Mesodermal cell (in vitro differentiated cells): Measurements from ENCODE around the gene RAD18.

ENCODE experiments used
- H3K27ac ChIP-seq: 2 replicates; pipeline ENCODE4 v1.7.0; 2013; ENCODE audit warnings: mild to moderate bottlenecking, low read depth, low read length, moderate library complexity; ENCODE audit not compliant: severe bottlenecking
- H3K36me3 ChIP-seq: 2 replicates; pipeline ENCODE4 v1.7.1; 2013; ENCODE audit warnings: mild to moderate bottlenecking, low read length, moderate library complexity; ENCODE audit not compliant: control insufficient read depth, insufficient read depth
- H3K4me1 ChIP-seq: one replicate; pipeline ENCODE4 v1.7.1; 2013; ENCODE audit warnings: mild to moderate bottlenecking, low read length; ENCODE audit not compliant: insufficient read depth, control insufficient read depth, poor library complexity, severe bottlenecking
- H3K4me3 ChIP-seq: 2 replicates; pipeline ENCODE4 v1.7.0; 2013; ENCODE audit warnings: low read length, control low read depth, mild to moderate bottlenecking; ENCODE audit not compliant: insufficient read depth, poor library complexity, severe bottlenecking; ENCODE audit errors: extremely low read depth
- H3K9me3 ChIP-seq: 2 replicates; pipeline ENCODE4 v1.7.1; 2013; ENCODE audit warnings: mild to moderate bottlenecking, low read length, moderate library complexity; ENCODE audit not compliant: control insufficient read depth
- WGBS, 2 experiments: methylation state at CpG; one replicate each; pipeline ENCODE4 v1.1.5; 2013; ENCODE audit warnings: missing lambda C conversion rate in 2 of 2; ENCODE audit not compliant: insufficient coverage in 2 of 2; 5-methylcytosine and 5-hydroxymethylcytosine counted together

The RAD18 gene

GRCh38 chr3:8882642-8883041, 80.6 kb downstream of the RAD18 start:
- Histone ChIP-seq H3K27ac (no peak overlapping the region), H3K4me1 (peaks cover 5% of the 10 kb centered on the region), H3K9me3 (peaks cover 10% of the 10 kb centered on the region), H3K4me3 (no peak overlapping the region), H3K36me3 (peaks cover 45% of the 10 kb centered on the region)
- 83 to 96% methylated on average over 1 to 3 of the region's 3 CpGs for WGBS, 2 experiments

DNA sequence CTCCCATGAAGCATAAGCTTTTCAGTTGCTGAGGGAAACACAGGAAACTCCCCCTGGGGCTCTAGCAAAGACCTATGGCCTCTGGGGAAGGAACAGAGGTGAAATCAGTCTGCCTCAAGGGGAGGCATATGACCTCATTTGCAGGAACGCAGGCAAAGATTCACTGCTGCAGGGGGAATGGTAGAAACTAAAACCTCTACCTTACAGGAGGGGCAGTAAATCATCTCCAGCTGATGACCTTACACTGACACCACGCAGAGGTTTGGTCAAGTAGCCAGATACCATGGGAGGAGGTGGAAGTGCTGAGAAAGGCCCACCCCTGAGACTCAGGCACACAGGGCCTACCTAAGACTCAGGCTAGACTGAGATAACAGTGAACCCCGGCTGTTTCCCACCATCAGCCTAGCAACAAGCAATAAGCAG, 81.1 kb downstream of the RAD18 start:
- H3K4me1 ChIP-seq: peaks cover 5% of the 10 kb centered on the region
- H3K4me3 ChIP-seq: no peak overlapping the region
- H3K36me3 ChIP-seq: peaks cover 49% of the 10 kb centered on the region
- no peak overlapping the region for H3K27ac ChIP-seq
- H3K9me3 ChIP-seq: peaks cover 10% of the 10 kb centered on the region
- 82% methylated on average over 2 of the region's 3 CpGs; no CpG with 5 or more reads in 1 of the 2 experiments for WGBS, 2 experiments

DNA sequence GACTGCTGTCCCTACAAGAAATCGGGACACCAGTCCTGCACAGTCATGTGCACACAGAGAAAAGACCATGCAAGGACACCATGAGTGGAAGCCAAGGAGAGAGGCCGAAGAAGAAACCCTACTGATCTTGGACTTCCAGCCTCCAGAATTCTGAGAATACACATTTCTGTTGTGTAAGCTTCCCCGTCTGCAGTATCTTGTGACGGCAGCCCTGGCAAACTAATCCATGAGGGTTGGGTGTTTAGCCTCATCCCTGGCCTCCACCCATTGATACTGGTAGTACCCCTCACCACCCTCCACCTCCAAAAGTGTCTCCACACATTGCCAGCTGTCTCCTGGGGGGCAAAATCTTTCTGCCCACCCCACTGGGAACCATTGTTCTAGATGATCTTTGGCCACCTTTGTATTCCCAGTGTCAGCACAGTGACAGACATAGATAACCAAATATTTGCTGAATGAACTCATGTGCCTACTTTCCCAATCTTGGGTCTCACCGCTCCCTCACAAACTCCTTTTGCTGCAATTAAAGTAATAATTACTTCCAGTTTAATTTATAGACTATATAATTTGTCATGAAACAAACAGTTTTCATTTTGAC, 83.8 kb downstream of the RAD18 start:
- Histone ChIP-seq H3K36me3 (peaks cover 51% of the 10 kb centered on the region), H3K27ac (no peak overlapping the region), H3K4me3 (no peak overlapping the region), H3K4me1 (no peaks in the 10 kb centered on the region), H3K9me3 (peaks cover 10% of the 10 kb centered on the region)
- WGBS, 2 experiments: 94% methylated on average over 4 of the region's 5 CpGs

GRCh38 chr3:8875836-8876235, 87.4 kb downstream of the RAD18 start:
- Histone ChIP-seq H3K36me3 (peaks cover 41% of the 10 kb centered on the region), H3K4me3 (no peak overlapping the region), H3K4me1 (no peaks in the 10 kb centered on the region), H3K27ac (no peak overlapping the region), H3K9me3 (no peaks in the 10 kb centered on the region)

- no peak overlapping the region for H3K4me3 ChIP-seq
- 93% methylated on average over 4 of the region's 5 CpGs; no CpG with 5 or more reads in 1 of the 2 experiments for WGBS, 2 experiments
- H3K27ac ChIP-seq: no peak overlapping the region
- H3K4me1 ChIP-seq: peaks cover 11% of the 10 kb centered on the region
- H3K36me3 ChIP-seq: peaks cover 20% of the 10 kb centered on the region
- H3K9me3 ChIP-seq: no peaks in the 10 kb centered on the region
Observed at GRCh38 chr3:8873740-8874139, 89.5 kb downstream of the RAD18 start.

DNA sequence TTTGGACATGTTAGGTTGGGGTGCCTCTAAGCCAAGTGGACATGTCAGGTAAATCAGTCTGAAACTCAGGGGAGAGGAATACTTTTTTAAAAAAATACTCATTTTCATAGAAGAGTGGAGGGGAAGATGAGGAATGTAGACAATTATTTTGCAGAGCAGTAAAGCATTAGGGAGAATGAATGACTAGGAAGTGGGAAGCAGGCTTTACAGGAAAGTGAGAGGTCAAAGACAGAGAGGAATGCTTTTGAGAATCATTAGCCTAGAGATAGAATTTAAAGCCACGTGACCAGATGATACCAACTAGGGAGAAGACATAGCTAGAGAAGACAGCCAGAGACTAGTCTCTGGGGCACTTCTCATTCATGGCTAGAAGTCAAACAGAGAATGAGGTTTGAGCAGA, 91.0 kb downstream of the RAD18 start:
- WGBS, 2 experiments: 67 to 80% methylated on average over 1 of the region's 1 CpG
- no peak overlapping the region for H3K27ac ChIP-seq

GRCh38 chr3:8871306-8871705, 92.0 kb downstream of the RAD18 start:
- H3K36me3 ChIP-seq: peaks cover 4% of the 10 kb centered on the region
- H3K4me1 ChIP-seq: peaks cover 11% of the 10 kb centered on the region
- H3K9me3 ChIP-seq: no peaks in the 10 kb centered on the region
- H3K4me3 ChIP-seq: no peak overlapping the region
- no peak overlapping the region for H3K27ac ChIP-seq
- WGBS, 2 experiments: 90 to 96% methylated on average over 3 of the region's 3 CpGs

More for the DNA sequence above, 91.0 kb downstream of the RAD18 start:
- Histone ChIP-seq H3K9me3 (no peaks in the 10 kb centered on the region), H3K36me3 (peaks cover 13% of the 10 kb centered on the region), H3K4me1 (peaks cover 11% of the 10 kb centered on the region), H3K4me3 (no peak overlapping the region)

GRCh38 chr3:8870134-8870533, 93.1 kb downstream of the RAD18 start:
- Histone ChIP-seq H3K36me3 (no peaks in the 10 kb centered on the region), H3K9me3 (no peaks in the 10 kb centered on the region), H3K4me1 (peaks cover 11% of the 10 kb centered on the region), H3K4me3 (no peak overlapping the region), H3K27ac (peak overlapping the region; percentile 59)
- WGBS, 2 experiments: 89 to 99% methylated on average over 5 to 6 of the region's 7 CpGs

GRCh38 chr3:8869613-8870012, 93.7 kb downstream of the RAD18 start:
- H3K9me3 ChIP-seq: no peaks in the 10 kb centered on the region
- peak overlapping the region; percentile 59 for H3K27ac ChIP-seq
- no peaks in the 10 kb centered on the region for H3K36me3 ChIP-seq
- 75 to 93% methylated on average over 2 of the region's 2 CpGs for WGBS, 2 experiments
- H3K4me3 ChIP-seq: no peak overlapping the region
- H3K4me1 ChIP-seq: peaks cover 11% of the 10 kb centered on the region

DNA sequence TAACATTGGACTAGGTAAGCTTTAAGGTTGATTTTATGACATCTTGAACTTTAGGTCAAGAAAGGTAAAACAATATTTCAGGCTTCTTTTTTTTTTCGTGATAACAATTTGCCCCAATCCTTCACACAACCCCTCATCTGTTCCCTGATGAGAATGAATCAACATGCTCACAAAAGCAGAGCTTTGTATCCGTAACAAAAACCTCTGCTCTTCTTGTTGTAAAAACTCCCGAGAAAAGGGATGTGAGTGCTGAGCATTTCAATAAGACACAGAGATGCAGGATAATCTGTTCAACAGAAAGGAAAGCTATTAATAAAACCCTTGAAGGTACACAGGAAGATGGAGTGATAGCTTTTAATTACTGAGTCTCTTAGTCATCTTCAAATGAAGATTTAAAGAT, 94.3 kb downstream of the RAD18 start:
- H3K4me1 ChIP-seq: peaks cover 11% of the 10 kb centered on the region
- no peaks in the 10 kb centered on the region for H3K36me3 ChIP-seq
- WGBS, 2 experiments: 80 to 94% methylated on average over 1 to 3 of the region's 3 CpGs
- H3K27ac ChIP-seq: no peak overlapping the region
- no peak overlapping the region for H3K4me3 ChIP-seq
- no peaks in the 10 kb centered on the region for H3K9me3 ChIP-seq

DNA sequence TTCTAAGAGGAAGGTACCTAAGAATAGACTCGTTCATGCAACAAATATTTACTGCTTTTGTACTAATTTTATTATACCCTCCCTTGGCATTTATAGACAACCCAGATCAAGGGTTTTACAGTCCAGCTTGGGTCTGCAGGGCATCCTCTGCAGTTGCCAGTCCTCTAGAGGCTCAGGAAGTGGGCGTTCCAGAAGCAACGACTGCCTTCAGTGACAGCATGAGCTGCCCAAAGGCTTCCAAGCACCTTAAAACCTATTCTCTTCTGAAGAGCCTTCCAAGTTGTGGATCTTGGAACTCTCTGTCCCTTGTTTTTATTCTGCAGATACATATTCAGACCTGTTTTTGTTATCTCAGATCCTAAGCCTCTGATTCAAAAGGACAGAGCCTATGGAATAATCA, 95.6 kb downstream of the RAD18 start:
- no peak overlapping the region for H3K4me3 ChIP-seq
- no peaks in the 10 kb centered on the region for H3K36me3 ChIP-seq
- H3K4me1 ChIP-seq: peaks cover 11% of the 10 kb centered on the region
- H3K27ac ChIP-seq: no peak overlapping the region
- no peaks in the 10 kb centered on the region for H3K9me3 ChIP-seq
- 89 to 94% methylated on average over 2 to 3 of the region's 3 CpGs for WGBS, 2 experiments
